Mesendoderm (in vitro differentiated cells): ENCODE results near the gene ZNF497. TPM values are rescaled to one million over a fixed set of nuclear protein-coding genes. Genes with fewer than 3 reads are reported as not detected.

Source experiments
- DNase-seq: peaks from one replicate; pipeline ENCODE4 v3.0.0; 2013
- H2AK5ac ChIP-seq: 2 replicates; pipeline ENCODE4 v1.6.1; 2013; ENCODE audit warnings: low read length, inconsistent platforms
- H2BK120ac ChIP-seq: 2 replicates; pipeline ENCODE4 v1.6.1; 2013; ENCODE audit warnings: low read depth, mild to moderate bottlenecking, low read length, moderate library complexity, mixed read lengths
- H2BK15ac ChIP-seq: replicated peaks from 2 replicates; pipeline ENCODE4 v1.6.1; 2013; ENCODE audit warnings: low read depth, mild to moderate bottlenecking, moderate library complexity
- H2BK5ac ChIP-seq: 2 replicates; pipeline ENCODE4 v1.6.1; 2013; ENCODE audit warnings: low read length, inconsistent platforms
- H3K18ac ChIP-seq: 2 replicates; pipeline ENCODE4 v1.6.1; 2013; ENCODE audit warnings: mild to moderate bottlenecking, low read length, mixed read lengths
- H3K23ac ChIP-seq: one replicate; pipeline ENCODE4 v1.6.1; 2013; ENCODE audit warnings: low read length
- H3K27ac ChIP-seq: 2 replicates; pipeline ENCODE4 v1.5.1; 2013; ENCODE audit warnings: low read depth, mild to moderate bottlenecking, inconsistent platforms, low read length, moderate library complexity
- H3K27me3 ChIP-seq: 2 replicates; pipeline ENCODE4 v1.6.1; 2013; ENCODE audit warnings: low read length, control low read depth, mild to moderate bottlenecking, inconsistent platforms; ENCODE audit not compliant: insufficient read depth, poor library complexity
- H3K36me3 ChIP-seq: 2 replicates; pipeline ENCODE4 v1.6.1; 2013; ENCODE audit warnings: low read length, inconsistent platforms; ENCODE audit not compliant: control insufficient read depth, insufficient read depth
- H3K4ac ChIP-seq: one replicate; pipeline ENCODE4 v1.6.1; 2013; ENCODE audit warnings: low read depth, mild to moderate bottlenecking, low read length, moderate library complexity
- H3K4me1 ChIP-seq: 2 replicates; pipeline ENCODE4 v1.6.1; 2013; ENCODE audit warnings: low read depth, low read length, inconsistent platforms; ENCODE audit not compliant: control insufficient read depth
- H3K4me2 ChIP-seq: 2 replicates; pipeline ENCODE4 v1.6.1; 2013; ENCODE audit warnings: low read length
- H3K4me3 ChIP-seq: 2 replicates; pipeline ENCODE4 v1.5.1; 2013; ENCODE audit warnings: mild to moderate bottlenecking, low read length
- H3K56ac ChIP-seq: one replicate; pipeline ENCODE4 v1.6.1; 2013; ENCODE audit warnings: low read length
- H3K79me1 ChIP-seq: 2 replicates; pipeline ENCODE4 v1.6.1; 2013; ENCODE audit warnings: low read length, inconsistent platforms
- H3K79me2 ChIP-seq: 2 replicates; pipeline ENCODE4 v1.6.1; 2013; ENCODE audit warnings: mild to moderate bottlenecking, low read length; ENCODE audit not compliant: control insufficient read depth, insufficient read depth
- H3K9ac ChIP-seq: 2 replicates; pipeline ENCODE4 v1.6.1; 2013; ENCODE audit warnings: low read length, inconsistent platforms
- H4K5ac ChIP-seq: one replicate; pipeline ENCODE4 v1.6.1; 2013; ENCODE audit warnings: low read length
- H4K8ac ChIP-seq: one replicate; pipeline ENCODE4 v1.6.1; 2013; ENCODE audit warnings: low read depth, mild to moderate bottlenecking, control low read depth, low read length, moderate library complexity
- WGBS: extraction: QIAGEN DNeasy Blood & Tissue Kit; methylation state at CpG from one replicate; pipeline ENCODE4 v1.1.7; 2013; ENCODE audit warnings: low lambda C conversion rate, missing lambda C conversion rate; ENCODE audit not compliant: insufficient coverage; ENCODE audit errors: extremely low coverage; 5-methylcytosine and 5-hydroxymethylcytosine counted together
- polyA plus RNA-seq, 2 experiments: library from polyadenylated mRNA; stranded (reverse); fragments of 200-250 nt; gene quantifications; one replicate each; pipeline ENCODE4 v1.2.3, GENCODE V29; 2013

Gene ZNF497
- 0.46 TPM for polyA plus RNA-seq (2013, experiment 1 of 2)
- polyA plus RNA-seq (2013, experiment 2 of 2), result 0.49 TPM

GRCh38 chr19:58362272-58362994 is at the start of gene ZNF497:
ZNF497 (minus strand) TSS chr19:58362751; CDS start chr19:58357635, 5,116 bp downstream.
- no peaks in the 10 kb centered on the region for H3K36me3 ChIP-seq
- peak within 1 kb of the TSS; percentile 98 for H3K4me3 ChIP-seq
- no peak within 1 kb of the TSS for H2BK120ac ChIP-seq
- H4K8ac ChIP-seq, result peak within 1 kb of the TSS; percentile 82
- H3K56ac ChIP-seq, result peak within 1 kb of the TSS; percentile 99
- peak within 1 kb of the TSS; percentile 98 for H4K5ac ChIP-seq
- H2BK15ac ChIP-seq, result no peak within 1 kb of the TSS
- H2AK5ac ChIP-seq, result peak within 1 kb of the TSS; percentile 17
- H2BK5ac ChIP-seq, result peak within 1 kb of the TSS; percentile 12
- peak within 1 kb of the TSS; percentile 92 for H3K4me2 ChIP-seq
- H3K9ac ChIP-seq, result peak within 1 kb of the TSS; percentile 80
- H3K18ac ChIP-seq, result peak within 1 kb of the TSS; percentile 69
- no peaks in the 10 kb centered on the region for H3K4me1 ChIP-seq
- peak within 1 kb of the TSS; percentile 87 for H3K27ac ChIP-seq
- peak; percentile 98 for DNase-seq
- no peaks in the 10 kb centered on the region for H3K27me3 ChIP-seq
- peak within 1 kb of the TSS; percentile 91 for H3K23ac ChIP-seq
- no peaks in the 10 kb centered on the region for H3K79me1 ChIP-seq
- WGBS, result no CpG with 5 or more reads among the region's 74 CpGs
- H3K4ac ChIP-seq, result no peak within 1 kb of the TSS
- no peaks in the 10 kb centered on the region for H3K79me2 ChIP-seq

- H3K27me3 ChIP-seq, result no peaks in the 10 kb centered on the region
- H2BK120ac ChIP-seq, result no peak overlapping the region
- H3K79me1 ChIP-seq, result no peaks in the 10 kb centered on the region
- DNase-seq, result no peak
- peak overlapping the region; percentile 92 for H3K56ac ChIP-seq
- no peak overlapping the region for H4K5ac ChIP-seq
- H3K27ac ChIP-seq, result no peak overlapping the region
- no CpG with 5 or more reads among the region's 34 CpGs for WGBS
- no peak overlapping the region for H3K23ac ChIP-seq
- no peak overlapping the region for H2BK5ac ChIP-seq
- H4K8ac ChIP-seq, result no peak overlapping the region
- H3K4me3 ChIP-seq, result peak overlapping the region; percentile 68
- no peak overlapping the region for H2AK5ac ChIP-seq
- H3K18ac ChIP-seq, result no peak overlapping the region
- H3K9ac ChIP-seq, result peak overlapping the region; percentile 88
- H3K36me3 ChIP-seq, result no peaks in the 10 kb centered on the region
- H3K4me1 ChIP-seq, result peaks cover 4% of the 10 kb centered on the region
- no peak overlapping the region for H2BK15ac ChIP-seq
- no peaks in the 10 kb centered on the region for H3K79me2 ChIP-seq
- H3K4me2 ChIP-seq, result peak overlapping the region; percentile 80
- H3K4ac ChIP-seq, result no peak overlapping the region
Observed at GRCh38 chr19:58409010-58409790, 46.6 kb upstream of the ZNF497 start.

DNA sequence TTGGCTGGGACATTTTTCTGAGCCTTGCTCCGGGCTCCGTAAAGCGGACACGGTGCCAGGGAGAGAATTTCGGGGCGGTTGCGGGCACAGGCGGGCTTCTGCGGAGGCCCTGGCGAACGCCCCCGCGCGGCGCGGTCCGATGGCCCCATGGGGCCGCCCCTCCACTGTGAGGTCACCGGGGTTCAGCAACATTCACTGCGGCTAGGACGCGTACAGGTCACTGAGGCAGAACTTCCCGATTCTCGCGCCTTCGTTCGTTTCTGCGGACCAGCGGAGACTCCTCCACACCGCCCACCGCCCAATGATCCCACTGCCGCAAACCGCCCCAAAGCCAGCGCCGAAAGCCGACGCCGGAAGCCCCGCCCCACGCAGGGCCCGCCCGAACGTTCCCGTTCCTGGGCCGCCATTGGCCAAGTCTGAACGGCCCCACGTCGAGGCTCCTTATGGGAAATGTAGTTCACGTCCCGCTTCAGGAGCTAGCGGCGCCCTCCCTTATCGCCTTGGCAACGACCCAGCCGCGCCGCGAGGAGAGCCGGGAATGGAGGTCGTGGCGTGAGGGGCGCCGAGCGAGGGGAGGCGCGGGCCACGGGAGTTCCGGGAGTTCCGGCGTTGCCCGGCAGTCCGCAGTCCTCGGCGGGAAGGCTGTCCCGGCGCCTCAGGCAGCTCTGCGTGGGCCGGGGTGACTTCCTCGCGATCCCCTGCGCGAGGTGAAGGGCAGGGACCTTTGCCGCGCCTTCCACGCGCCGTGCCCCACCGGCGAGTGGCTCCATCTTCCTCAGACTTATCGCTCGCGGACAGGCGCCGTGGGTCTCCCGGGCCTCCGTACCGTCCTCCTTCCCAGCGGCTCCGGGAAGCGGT is 45.8 kb upstream of the ZNF497 start, which contains the start of gene ZNF584:
Gene ZNF584 (plus strand): TSS at position 498 of the 858 bp plus-strand sequence. CDS start 499 bp downstream, outside the sequence.
- peak within 1 kb of the TSS; percentile 31 for H3K18ac ChIP-seq
- no peak within 1 kb of the TSS for H4K5ac ChIP-seq
- H2AK5ac ChIP-seq, result no peak within 1 kb of the TSS
- H3K23ac ChIP-seq, result peak within 1 kb of the TSS; percentile 80
- no peaks in the 10 kb centered on the region for H3K36me3 ChIP-seq
- DNase-seq, result peak; percentile 97
- H3K4me1 ChIP-seq, result peaks cover 4% of the 10 kb centered on the region
- H2BK5ac ChIP-seq, result no peak within 1 kb of the TSS
- peak within 1 kb of the TSS; percentile 95 for H3K9ac ChIP-seq
- H3K27me3 ChIP-seq, result no peaks in the 10 kb centered on the region
- no peak within 1 kb of the TSS for H2BK15ac ChIP-seq
- peak within 1 kb of the TSS; percentile 99 for H3K4me2 ChIP-seq
- H3K4ac ChIP-seq, result peak within 1 kb of the TSS; percentile 4
- no peaks in the 10 kb centered on the region for H3K79me2 ChIP-seq
- peak within 1 kb of the TSS; percentile 93 for H3K4me3 ChIP-seq
- peak within 1 kb of the TSS; percentile 99 for H3K56ac ChIP-seq
- H3K79me1 ChIP-seq, result no peaks in the 10 kb centered on the region
- WGBS, result no CpG with 5 or more reads among the region's 100 CpGs
- no peak within 1 kb of the TSS for H4K8ac ChIP-seq
- H3K27ac ChIP-seq, result peak within 1 kb of the TSS; percentile 51
- H2BK120ac ChIP-seq, result no peak within 1 kb of the TSS

- Histone ChIP-seq H2AK5ac (no peak overlapping the region), H3K27ac (peak overlapping the region; percentile 51), H3K23ac (peak overlapping the region; percentile 35), H3K18ac (peak overlapping the region; percentile 31), H3K56ac (peak overlapping the region; percentile 99), H3K36me3 (no peaks in the 10 kb centered on the region), H2BK15ac (no peak overlapping the region), H2BK5ac (no peak overlapping the region), H3K4me1 (peaks cover 4% of the 10 kb centered on the region), H3K9ac (peak overlapping the region; percentile 95), H2BK120ac (no peak overlapping the region), H3K79me2 (no peaks in the 10 kb centered on the region), H3K4me3 (peak overlapping the region; percentile 93), H3K4me2 (peak overlapping the region; percentile 99), H4K8ac (no peak overlapping the region), H3K27me3 (no peaks in the 10 kb centered on the region), H3K79me1 (no peaks in the 10 kb centered on the region), H3K4ac (peak overlapping the region; percentile 4), H4K5ac (no peak overlapping the region)
- peak; percentile 44 for DNase-seq
- no CpG with 5 or more reads among the region's 22 CpGs for whole genome bisulfite sequencing
Observed at GRCh38 chr19:58407658-58408151, 45.2 kb upstream of the ZNF497 start.
